ENCODE measurements around the gene POC1B. TPM values are rescaled to one million over a fixed set of nuclear protein-coding genes. Genes with fewer than 3 reads are reported as not detected.

POC1B gene
- total RNA-seq, 1 donor = 19.3 TPM

GRCh38 chr12:89470741-89471509, 54.9 kb downstream of the POC1B start:
- peak; percentile 71 for DNase-seq (ENCODE audit: low read depth)
- no peak overlapping the region for H3K4me3 ChIP-seq (ENCODE audit: low read depth, low read length)
- peak; percentile 68 for TF ChIP-seq CTCF (IDR thresholded peaks at IDR 0.05; ENCODE audit: insufficient read depth, low read length)

GRCh38 chr12:89469361-89469760, 56.5 kb downstream of the POC1B start:
- peak; percentile 61 for DNase-seq (ENCODE audit: low read depth)
- TF ChIP-seq CTCF (IDR thresholded peaks at IDR 0.05; ENCODE audit: insufficient read depth, low read length) = no peak
- H3K4me3 ChIP-seq (ENCODE audit: low read depth, low read length) = no peak overlapping the region

GRCh38 chr12:89468648-89469326, 57.1 kb downstream of the POC1B start:
- no peak for TF ChIP-seq CTCF (IDR thresholded peaks at IDR 0.05; ENCODE audit: insufficient read depth, low read length)
- DNase-seq (ENCODE audit: low read depth) = no peak
- no peak overlapping the region for H3K4me3 ChIP-seq (ENCODE audit: low read depth, low read length)

GRCh38 chr12:89468017-89468416, 57.8 kb downstream of the POC1B start:
- no peak overlapping the region for H3K4me3 ChIP-seq (ENCODE audit: low read depth, low read length)
- no peak for TF ChIP-seq CTCF (IDR thresholded peaks at IDR 0.05; ENCODE audit: insufficient read depth, low read length)
- DNase-seq (ENCODE audit: low read depth) = no peak

GRCh38 chr12:89464974-89465592, 60.8 kb downstream of the POC1B start:
- no peak overlapping the region for H3K4me3 ChIP-seq (ENCODE audit: low read depth, low read length)
- DNase-seq (ENCODE audit: low read depth) = no peak
- no peak for TF ChIP-seq CTCF (IDR thresholded peaks at IDR 0.05; ENCODE audit: insufficient read depth, low read length)

GRCh38 chr12:89461649-89462612, 63.9 kb downstream of the POC1B start:
- no peak overlapping the region for H3K4me3 ChIP-seq (ENCODE audit: low read depth, low read length)
- peak; percentile 37 for TF ChIP-seq CTCF (IDR thresholded peaks at IDR 0.05; ENCODE audit: insufficient read depth, low read length)
- DNase-seq (ENCODE audit: low read depth) = peak; percentile 86

All from fibroblast of the aortic adventitia (primary cell).